ENCODE data around the gene LEMD2.

DNA sequence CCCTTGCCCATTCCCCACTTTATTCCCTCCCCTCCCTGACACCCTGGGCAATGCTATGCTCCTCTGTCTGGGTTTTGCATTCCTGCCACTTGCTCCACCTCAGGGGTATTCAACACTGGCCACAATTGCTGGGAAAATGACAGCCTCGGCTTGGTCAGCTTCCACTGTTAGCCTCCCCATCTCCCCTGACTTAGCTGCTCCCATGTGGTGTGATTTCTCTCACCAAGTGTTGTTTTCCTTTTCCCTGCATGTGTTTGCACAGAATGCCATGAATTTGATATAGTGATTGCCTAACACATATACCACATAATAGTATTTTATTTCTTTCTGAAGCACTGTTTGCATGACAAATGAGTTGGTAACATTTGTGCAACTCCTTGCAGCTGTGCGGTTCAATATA is 1.4 kb upstream of the LEMD2 start:
- TF ChIP-seq, protein P1, sequence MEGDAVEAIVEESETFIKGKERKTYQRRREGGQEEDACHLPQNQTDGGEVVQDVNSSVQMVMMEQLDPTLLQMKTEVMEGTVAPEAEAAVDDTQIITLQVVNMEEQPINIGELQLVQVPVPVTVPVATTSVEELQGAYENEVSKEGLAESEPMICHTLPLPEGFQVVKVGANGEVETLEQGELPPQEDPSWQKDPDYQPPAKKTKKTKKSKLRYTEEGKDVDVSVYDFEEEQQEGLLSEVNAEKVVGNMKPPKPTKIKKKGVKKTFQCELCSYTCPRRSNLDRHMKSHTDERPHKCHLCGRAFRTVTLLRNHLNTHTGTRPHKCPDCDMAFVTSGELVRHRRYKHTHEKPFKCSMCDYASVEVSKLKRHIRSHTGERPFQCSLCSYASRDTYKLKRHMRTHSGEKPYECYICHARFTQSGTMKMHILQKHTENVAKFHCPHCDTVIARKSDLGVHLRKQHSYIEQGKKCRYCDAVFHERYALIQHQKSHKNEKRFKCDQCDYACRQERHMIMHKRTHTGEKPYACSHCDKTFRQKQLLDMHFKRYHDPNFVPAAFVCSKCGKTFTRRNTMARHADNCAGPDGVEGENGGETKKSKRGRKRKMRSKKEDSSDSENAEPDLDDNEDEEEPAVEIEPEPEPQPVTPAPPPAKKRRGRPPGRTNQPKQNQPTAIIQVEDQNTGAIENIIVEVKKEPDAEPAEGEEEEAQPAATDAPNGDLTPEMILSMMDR (IDR thresholded peaks at IDR 0.05) = no peak
- TF ChIP-seq POLR2A (IDR thresholded peaks at IDR 0.05) = no peak

All from thyroid gland (tissue), 4 donors.